ENCODE measurements around the gene SAMSN1. TPM values are rescaled to one million over a fixed set of nuclear protein-coding genes. Genes with fewer than 3 reads are reported as not detected.

Gene SAMSN1
- total RNA-seq, 1 experiment from 2014 or later, result 2.8 TPM

DNA sequence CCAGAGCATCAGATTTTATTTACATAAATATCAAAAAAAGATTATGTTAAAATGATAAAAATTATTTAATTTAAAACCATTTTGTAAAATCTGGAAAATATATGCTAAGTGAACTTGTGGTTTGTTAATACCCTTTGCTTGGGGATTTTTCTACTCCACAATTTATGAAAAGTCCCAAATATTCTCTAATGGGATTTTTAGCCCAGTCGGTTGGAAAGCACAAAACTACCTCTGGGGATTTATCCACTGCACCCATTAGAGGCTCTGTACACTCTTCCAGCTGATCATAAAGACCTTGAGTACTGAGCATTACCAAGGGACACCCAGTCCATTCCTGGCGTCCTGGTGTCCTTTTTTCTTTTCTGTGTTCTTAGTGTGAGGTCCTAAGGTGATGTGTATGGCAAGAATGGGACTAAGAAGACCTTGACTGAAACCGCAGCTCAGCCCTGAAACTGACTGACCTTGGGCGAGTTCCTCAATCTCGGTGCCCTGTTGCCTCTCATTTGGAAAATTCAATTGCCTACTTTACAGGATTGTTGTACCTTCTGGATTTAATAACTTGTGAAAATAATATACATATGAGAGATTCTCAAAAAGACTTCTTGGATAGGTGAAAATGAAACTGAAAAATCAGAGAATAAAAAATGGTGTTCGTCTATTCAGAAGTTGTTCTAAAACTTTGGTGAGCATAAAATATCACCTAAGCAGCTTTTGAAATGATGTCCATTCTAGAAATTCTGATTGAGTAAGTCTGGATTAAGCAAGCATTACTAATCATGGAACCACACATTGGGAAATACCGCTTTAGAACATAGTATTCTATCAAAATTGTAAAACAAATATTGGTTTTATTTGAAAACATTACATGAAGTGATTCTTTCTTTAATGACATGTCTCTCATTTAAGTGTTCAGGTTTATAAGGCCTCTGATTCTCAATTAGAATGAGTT lies 21.5 kb upstream of the SAMSN1 start:
- Histone ChIP-seq H3K23ac (ENCODE audit: insufficient read length, low read depth, low read length) (no peak overlapping the region), H3K27ac (ENCODE audit: insufficient read length, low read depth, low read length) (no peak overlapping the region), H2BK15ac (ENCODE audit: low read depth, low read length) (no peak overlapping the region), H4K20me1 (ENCODE audit: control insufficient read depth, insufficient read depth, insufficient read length) (no peaks in the 10 kb centered on the region), H3K4me1 (ENCODE audit: insufficient read depth, low read length) (no peaks in the 10 kb centered on the region), H4K91ac (ENCODE audit: insufficient read length, low read depth, low read length) (no peak overlapping the region), H4K5ac (ENCODE audit: insufficient read length, low read depth, low read length) (no peak overlapping the region), H3T11ph (ENCODE audit: low read length) (no peak overlapping the region), H3K23me2 (ENCODE audit: insufficient read length, low read depth, low read length, poor library complexity, severe bottlenecking) (no peaks in the 10 kb centered on the region), H3K79me2 (ENCODE audit: insufficient read depth, low read length) (no peaks in the 10 kb centered on the region; the same call in 1 of the 2 replicates), H2BK20ac (ENCODE audit: low read depth, low read length, poor library complexity, severe bottlenecking) (no peak overlapping the region), H3K79me1 (ENCODE audit: insufficient read depth, low read depth, low read length, poor library complexity, severe bottlenecking) (no peaks in the 10 kb centered on the region), H3K27me3 (ENCODE audit: insufficient read depth, low read length) (no peaks in the 10 kb centered on the region), H2AK5ac (ENCODE audit: insufficient read length, low read length) (no peak overlapping the region), H2BK12ac (ENCODE audit: insufficient read length, low read depth, low read length) (no peak overlapping the region), H3K14ac (ENCODE audit: insufficient read depth, low read length) (no peak overlapping the region), H3K9ac (ENCODE audit: extremely low read depth, insufficient read length, low read length) (no peak overlapping the region), H4K8ac (replicated peaks; ENCODE audit: insufficient read length, low read depth, low read length) (no peak overlapping the region), H2AFZ (ENCODE audit: low read length) (no peak overlapping the region), H3K56ac (ENCODE audit: insufficient read length, low read depth, low read length) (no peak overlapping the region), H2BK120ac (ENCODE audit: low read depth, low read length, poor library complexity, severe bottlenecking) (no peak overlapping the region), H3K4me2 (ENCODE audit: insufficient read depth, insufficient read length, low read length) (no peak overlapping the region), H2BK5ac (ENCODE audit: insufficient read length, low read length) (no peak overlapping the region), H3K4ac (ENCODE audit: low read depth, low read length) (no peak overlapping the region), H3K9me3 (ENCODE audit: control insufficient read depth, low read depth, low read length) (no peaks in the 10 kb centered on the region), H3K18ac (ENCODE audit: insufficient read length, low read depth, low read length) (no peak overlapping the region)
- Mint-ChIP-seq H3K36me3 (ENCODE audit: insufficient read depth in 1 of 3, low read depth in 3 of 3) (peaks cover 0 to 3% (median 1%) of the 10 kb centered on the region in 3 experiments; a peak in 1 of 7 replicates), H3K4me1 (peaks cover 0 to 7% of the 10 kb centered on the region in 2 experiments; a peak in 2 of 4 replicates), H3K4me3 (no peak overlapping the region), H3K27me3 (ENCODE audit: low read depth) (no peaks in the 10 kb centered on the region), H3K9me3 (no peaks in the 10 kb centered on the region; a peak in 1 of 5 replicates), H3K27ac (no peak overlapping the region)
- TF ChIP-seq, protein P1, sequence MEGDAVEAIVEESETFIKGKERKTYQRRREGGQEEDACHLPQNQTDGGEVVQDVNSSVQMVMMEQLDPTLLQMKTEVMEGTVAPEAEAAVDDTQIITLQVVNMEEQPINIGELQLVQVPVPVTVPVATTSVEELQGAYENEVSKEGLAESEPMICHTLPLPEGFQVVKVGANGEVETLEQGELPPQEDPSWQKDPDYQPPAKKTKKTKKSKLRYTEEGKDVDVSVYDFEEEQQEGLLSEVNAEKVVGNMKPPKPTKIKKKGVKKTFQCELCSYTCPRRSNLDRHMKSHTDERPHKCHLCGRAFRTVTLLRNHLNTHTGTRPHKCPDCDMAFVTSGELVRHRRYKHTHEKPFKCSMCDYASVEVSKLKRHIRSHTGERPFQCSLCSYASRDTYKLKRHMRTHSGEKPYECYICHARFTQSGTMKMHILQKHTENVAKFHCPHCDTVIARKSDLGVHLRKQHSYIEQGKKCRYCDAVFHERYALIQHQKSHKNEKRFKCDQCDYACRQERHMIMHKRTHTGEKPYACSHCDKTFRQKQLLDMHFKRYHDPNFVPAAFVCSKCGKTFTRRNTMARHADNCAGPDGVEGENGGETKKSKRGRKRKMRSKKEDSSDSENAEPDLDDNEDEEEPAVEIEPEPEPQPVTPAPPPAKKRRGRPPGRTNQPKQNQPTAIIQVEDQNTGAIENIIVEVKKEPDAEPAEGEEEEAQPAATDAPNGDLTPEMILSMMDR (conservative IDR thresholded peaks at IDR 0.05), result no peak
- DNase-seq, result no peak
- no CpG with 5 or more reads among the region's 7 CpGs for WGBS (ENCODE audit: extremely low coverage, insufficient read length, low lambda C conversion rate)

Measured in H9 (cell line).